Tibial artery (tissue), 4 donors: ENCODE results near the gene MKRN2.
"Not testable (repeated sequence)": the region's sequence is repeated elsewhere in the genome, so short reads cannot be mapped to it uniquely, and the experiment has no call there.

ENCODE experiments used
- DNase-seq, 2 donors: peaks; one replicate each; pipeline ENCODE4 v3.0.0-alpha.2; 2019
- H3K27ac ChIP-seq, 2 donors: fragments of 200-600 bp; sonication (generic) in 1 of 2; 1 replicate in 1 of 2; 2 replicates in 1 of 2; pipeline ENCODE4 v1.5.1; 2018 to 2019; ENCODE audit warnings: mild to moderate bottlenecking in 1 of 2
- H3K27me3 ChIP-seq, 2 donors: fragments of 200-600 bp; sonication (generic) in 1 of 2; one replicate each; pipeline versions ENCODE4 v1.5.1 to v1.6.0; 2016 to 2019
- H3K36me3 ChIP-seq, 3 donors: fragments of 200-600 bp; sonication (generic) in 2 of 3; one replicate each; pipeline ENCODE4 v1.5.1; 2016 to 2019; ENCODE audit warnings: mild to moderate bottlenecking in 2 of 3
- H3K4me1 ChIP-seq, 4 donors: fragments of 200-600 bp; sonication (generic) in 2 of 4; 1 replicate in 3 of 4; 2 replicates in 1 of 4; pipeline ENCODE4 v1.5.1; 2016 to 2019
- H3K4me3 ChIP-seq, 2 donors: fragments of 200-600 bp; sonication (generic) in 1 of 2; 1 replicate in 1 of 2; 2 replicates in 1 of 2; pipeline ENCODE4 v1.5.1; 2018 to 2019; ENCODE audit warnings: mild to moderate bottlenecking in 2 of 2
- H3K9me3 ChIP-seq, 3 donors: fragments of 200-600 bp; sonication (generic) in 1 of 3; one replicate each; pipeline ENCODE4 v1.5.1; 2016 to 2019
- CTCF ChIP-seq, 2 experiments: fragments of 200-600 bp in 1 of 2; fragments of 450-650 bp in 1 of 2; IDR thresholded peaks; one replicate each; pipeline ENCODE4 v1.5.1; 2017 to 2019; ENCODE audit warnings: antibody characterized with exemption in 2 of 2, mild to moderate bottlenecking in 1 of 2, moderate library complexity in 1 of 2
- intact Hi-C: fragments of 100-400 bp; cut with DNase I; formaldehyde crosslinking; loops from one replicate; pipeline ENCODE4 v1.15.0; 2023; ENCODE audit warnings: low total_unique reads

Gene MKRN2

GRCh38 chr3:12522721-12523120 is 34.2 kb upstream of the MKRN2 start:
- TF ChIP-seq CTCF (IDR thresholded peaks at IDR 0.05): no peak
- no peak overlapping the region for H3K27ac ChIP-seq
- no peak for DNase-seq
- H3K36me3 ChIP-seq: peaks cover 9 to 50% (median 37%) of the 10 kb centered on the region in 3 donors
- H3K9me3 ChIP-seq: no peaks in the 10 kb centered on the region
- intact Hi-C loops: no loop called here
- no peaks in the 10 kb centered on the region for H3K27me3 ChIP-seq
- no peaks in the 10 kb centered on the region for H3K4me1 ChIP-seq
- H3K4me3 ChIP-seq: no peak overlapping the region

GRCh38 chr3:12527757-12528143 is 29.1 kb upstream of the MKRN2 start:
- no peaks in the 10 kb centered on the region for H3K9me3 ChIP-seq
- no peak overlapping the region for H3K4me3 ChIP-seq
- intact Hi-C loops: no loop called here
- no peak for TF ChIP-seq CTCF (IDR thresholded peaks at IDR 0.05)
- DNase-seq: no peak
- peaks cover 22 to 56% (median 42%) of the 10 kb centered on the region in 3 donors for H3K36me3 ChIP-seq
- no peak overlapping the region for H3K27ac ChIP-seq
- H3K4me1 ChIP-seq: no peaks in the 10 kb centered on the region
- no peaks in the 10 kb centered on the region for H3K27me3 ChIP-seq

GRCh38 chr3:12532182-12532581 is 24.7 kb upstream of the MKRN2 start:
- no peaks in the 10 kb centered on the region for H3K27me3 ChIP-seq
- H3K27ac ChIP-seq: no peak overlapping the region
- peaks cover 22 to 48% (median 30%) of the 10 kb centered on the region in 3 donors for H3K36me3 ChIP-seq
- H3K4me3 ChIP-seq: no peak overlapping the region
- DNase-seq: no peak
- no peak for TF ChIP-seq CTCF (IDR thresholded peaks at IDR 0.05)
- intact Hi-C loops: no loop called here
- H3K4me1 ChIP-seq: no peaks in the 10 kb centered on the region
- no peaks in the 10 kb centered on the region for H3K9me3 ChIP-seq

GRCh38 chr3:12536423-12536822 is 20.5 kb upstream of the MKRN2 start:
- TF ChIP-seq CTCF (IDR thresholded peaks at IDR 0.05): no peak
- H3K4me1 ChIP-seq: no peaks in the 10 kb centered on the region
- DNase-seq: no peak
- H3K27me3 ChIP-seq: no peaks in the 10 kb centered on the region
- intact Hi-C loops: no loop called here
- no peak overlapping the region for H3K27ac ChIP-seq
- no peaks in the 10 kb centered on the region for H3K9me3 ChIP-seq
- H3K36me3 ChIP-seq: peaks cover 7 to 34% (median 13%) of the 10 kb centered on the region in 3 donors
- no peak overlapping the region for H3K4me3 ChIP-seq

GRCh38 chr3:12541625-12542024 is 15.3 kb upstream of the MKRN2 start:
- peaks cover 0 to under 1% of the 10 kb centered on the region in 2 donors for H3K27me3 ChIP-seq
- H3K9me3 ChIP-seq: no peaks in the 10 kb centered on the region
- H3K4me3 ChIP-seq: no peak overlapping the region
- intact Hi-C loops: no loop called here
- no peaks in the 10 kb centered on the region for H3K4me1 ChIP-seq
- peak in 1 of 2 experiments; percentile 14 for TF ChIP-seq CTCF (IDR thresholded peaks at IDR 0.05)
- DNase-seq: no peak
- H3K36me3 ChIP-seq: peaks cover 0 to 12% (median 0%) of the 10 kb centered on the region in 3 donors
- no peak overlapping the region for H3K27ac ChIP-seq

- peaks cover 0 to 14% of the 10 kb centered on the region in 2 donors for H3K27me3 ChIP-seq
- intact Hi-C loops: not testable (repeated sequence)
Observed at GRCh38 chr3:12543497-12543896, 13.4 kb upstream of the MKRN2 start.

More at GRCh38 chr3:12543497-12543896, 13.4 kb upstream of the MKRN2 start:
- H3K9me3 ChIP-seq, H3K27ac ChIP-seq, H3K4me1 ChIP-seq, H3K4me3 ChIP-seq, DNase-seq: not testable (repeated sequence)
- peaks cover 0 to 12% (median 0%) of the 10 kb centered on the region in 3 donors for H3K36me3 ChIP-seq
